Activated gamma-delta T cell treated with anti-CD3 and anti-CD28 coated beads, Interleukin-2, amount 50 U/mL, for 16 hours (primary cell): ENCODE data around the gene CD79A.

ENCODE experiments used
- DNase-seq: peaks from one replicate; pipeline ENCODE4 v3.0.0-alpha.2; 2020; ENCODE audit warnings: low read depth

Gene CD79A

GRCh38 chr19:41883821-41884733 is 7.0 kb downstream of the CD79A start:
- peak; percentile 79 for DNase-seq

DNA sequence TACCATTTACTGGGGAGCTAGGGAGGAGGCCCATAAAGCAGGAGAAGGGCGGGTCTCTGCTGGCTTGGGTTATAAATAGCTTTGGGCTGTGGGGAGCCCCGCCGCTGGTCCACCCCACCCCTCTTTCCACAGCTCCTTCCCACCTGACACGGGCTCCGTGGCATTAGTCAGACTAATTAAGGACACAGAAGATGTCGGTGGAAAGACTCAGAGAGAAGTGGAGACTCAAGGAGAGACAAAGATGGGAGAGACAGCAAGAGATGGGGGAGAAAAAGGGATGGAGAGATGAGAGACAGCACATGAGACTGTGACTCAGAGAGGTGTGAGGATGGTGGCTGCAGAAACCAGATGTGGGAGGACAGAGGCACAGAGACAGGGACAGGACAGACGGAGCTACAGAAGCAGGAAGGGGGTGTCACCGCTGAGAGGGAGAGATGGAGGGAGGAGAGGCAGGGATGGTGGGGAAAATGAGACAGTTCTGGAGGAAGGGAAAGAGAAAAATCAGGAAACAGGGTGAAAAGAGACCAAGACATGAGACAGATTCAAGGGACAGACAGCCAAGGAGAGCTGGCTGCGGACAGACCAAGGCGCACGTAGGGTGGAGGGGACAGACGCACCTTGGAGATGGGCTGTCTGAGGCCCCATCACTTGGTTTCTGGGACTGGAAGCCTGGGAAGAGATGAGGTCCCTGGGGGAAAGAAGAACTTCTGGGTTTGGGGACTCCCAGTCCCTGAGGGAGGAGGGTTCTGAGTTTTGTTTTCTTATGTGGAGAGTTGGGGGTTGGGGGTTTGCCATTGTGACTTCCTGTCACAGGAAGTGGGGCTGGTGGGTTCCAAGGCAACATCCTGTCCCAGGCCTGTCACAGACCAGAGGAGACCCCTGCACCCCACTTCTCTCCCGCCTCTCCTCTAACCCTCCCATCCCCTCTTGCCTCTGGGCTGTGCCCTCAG is 10.0 kb downstream of the CD79A start:
- DNase-seq, result peak; percentile 70

GRCh38 chr19:41887711-41888382 is 10.8 kb downstream of the CD79A start:
- peak; percentile 87 for DNase-seq

GRCh38 chr19:41888926-41889325 is 11.8 kb downstream of the CD79A start:
- no peak for DNase-seq

GRCh38 chr19:41889896-41890295 is 12.8 kb downstream of the CD79A start:
- DNase-seq, result no peak

DNA sequence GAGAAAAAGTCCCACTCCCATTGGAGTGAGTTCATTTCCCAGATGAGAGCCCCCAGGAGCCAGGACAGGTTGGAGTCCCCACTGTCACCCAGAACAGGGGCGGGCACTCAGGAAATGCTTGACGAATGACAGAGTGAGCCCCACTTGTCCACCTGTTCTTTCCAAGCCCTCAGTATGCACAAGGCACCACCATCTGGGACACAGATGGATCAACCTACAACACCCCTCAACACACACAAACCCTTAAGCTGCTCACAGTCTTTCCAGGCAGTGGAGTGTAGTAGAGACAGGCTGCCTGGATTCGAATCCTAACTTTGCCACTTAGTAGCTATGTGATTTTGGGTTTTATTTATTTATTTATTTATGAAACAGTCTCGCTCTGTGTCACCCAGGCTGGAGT is 13.9 kb downstream of the CD79A start:
- no peak for DNase-seq

DNA sequence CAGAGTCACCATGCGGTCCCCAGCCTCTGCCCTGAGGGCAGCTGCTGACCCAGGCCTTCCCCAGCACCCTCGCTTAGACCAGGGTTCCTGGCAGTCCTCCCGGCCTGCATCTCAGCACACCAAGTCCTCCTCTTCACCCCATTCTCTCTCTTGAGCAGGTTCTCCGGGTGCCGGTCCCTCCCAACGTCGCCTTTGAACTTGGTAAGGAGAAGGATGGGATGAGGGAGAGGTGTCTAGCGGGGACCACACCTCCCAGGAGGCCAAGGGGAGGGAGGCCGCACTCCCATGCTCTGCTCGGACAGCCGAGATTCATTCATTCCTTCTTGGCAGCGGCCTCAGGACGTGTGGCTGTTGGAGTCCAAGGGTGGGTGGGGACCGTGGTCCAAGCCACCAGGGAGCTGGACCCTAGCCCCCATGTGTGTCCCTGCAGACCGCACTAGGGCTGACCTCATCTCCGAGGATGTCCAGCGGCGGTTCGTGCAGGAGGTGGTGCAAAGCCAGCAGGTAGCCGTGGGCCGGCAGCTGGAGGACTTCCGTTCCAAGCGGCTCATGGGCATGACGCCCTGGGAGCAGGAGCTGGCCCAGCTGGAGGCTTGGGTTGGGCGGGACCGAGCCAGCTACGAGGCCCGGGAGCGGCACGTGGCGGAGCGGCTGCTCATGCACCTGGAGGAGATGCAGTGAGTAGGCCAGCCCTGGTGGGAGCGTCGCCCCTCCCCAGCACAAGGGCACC is 15.3 kb downstream of the CD79A start:
- no peak for DNase-seq

- DNase-seq, result no peak
These were observed 16.8 kb downstream of the CD79A start for GRCh38 chr19:41893899-41894298.

DNA sequence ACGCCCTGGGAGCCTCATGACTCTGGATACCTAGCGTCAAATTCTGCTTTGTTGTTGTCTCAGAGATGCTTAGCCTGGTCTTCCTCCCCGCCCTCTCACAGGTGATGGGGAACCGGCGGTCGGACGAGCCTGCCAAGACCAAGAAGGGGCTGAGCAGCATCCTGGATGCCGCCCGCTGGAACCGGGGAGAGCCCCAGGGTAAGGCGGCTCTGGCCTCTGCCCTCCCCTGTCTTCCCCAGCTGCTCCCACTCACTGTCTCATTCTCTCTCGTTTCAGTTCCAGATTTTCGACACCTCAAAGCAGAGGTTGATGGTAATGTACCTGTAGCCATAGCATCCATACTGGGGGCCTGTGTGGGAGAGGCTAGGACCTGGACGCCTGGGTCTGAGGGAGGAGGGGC is 17.3 kb downstream of the CD79A start:
- no peak for DNase-seq

DNA sequence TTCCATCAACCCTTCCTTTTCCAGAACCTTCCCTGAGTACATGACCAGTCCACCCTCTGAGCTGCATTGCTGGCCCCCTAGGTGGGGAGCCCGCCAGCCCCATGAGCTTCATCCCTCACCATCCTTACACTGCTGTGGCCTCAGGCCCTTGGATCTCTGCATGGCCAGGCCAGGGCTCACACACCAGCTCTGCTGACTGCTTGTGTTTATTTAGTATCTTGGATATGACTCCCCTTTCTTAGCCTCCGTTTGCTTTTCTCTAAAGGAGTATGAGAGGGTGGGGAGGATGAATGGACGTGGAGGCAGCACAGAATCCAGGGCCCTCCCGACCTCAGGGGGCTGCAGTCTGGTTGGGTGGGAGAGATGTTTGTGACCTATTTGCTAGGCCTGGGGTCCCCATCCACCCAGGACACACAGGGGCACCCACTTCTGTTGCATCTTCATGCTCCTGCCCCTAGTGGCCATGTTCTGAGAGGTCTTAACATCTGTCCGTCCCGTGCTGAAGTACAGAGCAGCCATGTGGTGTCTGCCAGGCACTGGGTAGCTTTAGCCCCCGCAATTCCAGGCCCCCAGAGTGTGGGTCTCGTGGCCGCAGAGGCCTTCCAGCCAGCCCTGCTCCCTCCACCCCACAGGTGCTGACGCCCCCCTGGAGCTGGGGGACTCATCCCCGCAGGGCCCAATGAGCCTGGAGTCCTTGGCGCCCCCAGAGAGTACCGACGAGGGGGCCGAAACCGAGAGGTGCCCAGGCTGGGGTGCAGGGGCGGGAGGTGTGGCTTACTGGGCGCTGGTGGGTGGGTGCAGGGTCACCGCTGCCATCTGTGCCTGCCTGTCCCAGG is 18.9 kb downstream of the CD79A start:
- DNase-seq, result no peak

GRCh38 chr19:41896581-41896942 is 19.5 kb downstream of the CD79A start:
- DNase-seq, result no peak

- DNase-seq, result no peak
These were observed 20.1 kb downstream of the CD79A start for GRCh38 chr19:41897181-41897580.

DNA sequence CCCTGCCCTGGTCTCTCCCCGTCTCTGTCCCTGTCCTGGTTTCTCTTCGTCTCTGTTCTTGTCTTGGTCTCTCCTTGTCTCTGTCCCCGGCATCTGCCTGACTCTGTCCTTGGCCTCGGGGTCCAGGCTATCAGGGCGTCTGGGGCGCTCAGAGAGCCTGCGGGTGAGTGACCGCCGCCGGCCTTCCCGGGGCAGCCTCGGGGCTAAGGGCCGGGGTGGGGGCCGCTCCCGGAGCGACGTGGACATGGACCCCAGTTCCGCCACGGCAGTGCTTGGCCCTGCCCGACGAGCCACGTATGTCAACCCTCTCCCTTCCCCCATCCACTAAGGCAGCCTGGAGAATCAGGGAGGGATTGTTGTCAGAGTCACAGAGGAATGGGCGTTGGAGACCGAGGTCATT is 20.7 kb downstream of the CD79A start:
- no peak for DNase-seq

DNA sequence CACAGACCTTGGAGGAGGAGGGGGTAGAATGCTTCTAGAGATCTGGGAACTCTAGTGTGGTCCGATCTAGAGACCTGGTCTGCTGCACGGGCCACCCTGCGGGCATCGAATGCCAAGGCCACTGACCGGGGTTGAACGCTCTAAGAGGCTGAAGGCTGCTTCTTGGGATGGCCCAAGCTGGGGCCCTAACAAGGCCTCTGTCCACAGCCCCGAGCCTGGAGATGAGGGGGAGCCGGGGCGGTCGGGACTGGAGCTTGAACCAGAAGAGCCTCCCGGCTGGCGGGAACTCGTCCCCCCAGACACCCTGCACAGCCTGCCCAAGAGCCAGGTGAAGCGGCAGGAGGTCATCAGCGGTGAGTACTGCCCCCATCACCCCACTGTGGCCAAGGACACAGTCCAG is 21.2 kb downstream of the CD79A start:
- no peak for DNase-seq

DNA sequence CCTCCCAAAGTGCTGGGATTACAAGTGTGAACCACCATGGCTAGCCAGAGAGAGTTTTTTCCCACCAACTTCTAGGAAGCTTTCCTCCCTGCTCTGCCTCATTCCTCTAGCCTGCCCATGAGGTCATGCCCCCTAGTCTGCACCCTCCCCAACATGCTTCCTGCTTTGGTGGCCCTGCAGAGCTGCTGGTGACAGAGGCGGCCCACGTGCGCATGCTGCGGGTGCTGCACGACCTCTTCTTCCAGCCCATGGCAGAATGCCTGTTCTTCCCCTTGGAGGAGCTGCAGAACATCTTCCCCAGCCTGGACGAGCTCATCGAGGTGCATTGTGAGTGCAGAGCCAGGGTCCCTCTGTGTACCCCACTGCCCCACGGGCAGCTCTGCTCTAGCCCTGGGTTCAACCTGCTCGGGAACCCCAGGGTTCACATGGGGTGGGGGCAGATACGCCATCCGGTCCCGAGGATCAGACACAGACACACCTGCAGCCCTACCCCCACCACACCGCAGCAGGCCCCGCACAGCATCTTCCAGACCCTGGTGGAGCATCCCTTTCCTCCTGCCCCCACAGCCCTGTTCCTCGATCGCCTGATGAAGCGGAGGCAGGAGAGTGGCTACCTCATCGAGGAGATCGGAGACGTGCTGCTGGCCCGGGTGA is 24.8 kb downstream of the CD79A start:
- DNase-seq, result no peak

- DNase-seq, result no peak
These were observed 25.5 kb downstream of the CD79A start for GRCh38 chr19:41902594-41902993.

- no peak for DNase-seq
These were observed 26.3 kb downstream of the CD79A start for GRCh38 chr19:41903193-41903953.

DNA sequence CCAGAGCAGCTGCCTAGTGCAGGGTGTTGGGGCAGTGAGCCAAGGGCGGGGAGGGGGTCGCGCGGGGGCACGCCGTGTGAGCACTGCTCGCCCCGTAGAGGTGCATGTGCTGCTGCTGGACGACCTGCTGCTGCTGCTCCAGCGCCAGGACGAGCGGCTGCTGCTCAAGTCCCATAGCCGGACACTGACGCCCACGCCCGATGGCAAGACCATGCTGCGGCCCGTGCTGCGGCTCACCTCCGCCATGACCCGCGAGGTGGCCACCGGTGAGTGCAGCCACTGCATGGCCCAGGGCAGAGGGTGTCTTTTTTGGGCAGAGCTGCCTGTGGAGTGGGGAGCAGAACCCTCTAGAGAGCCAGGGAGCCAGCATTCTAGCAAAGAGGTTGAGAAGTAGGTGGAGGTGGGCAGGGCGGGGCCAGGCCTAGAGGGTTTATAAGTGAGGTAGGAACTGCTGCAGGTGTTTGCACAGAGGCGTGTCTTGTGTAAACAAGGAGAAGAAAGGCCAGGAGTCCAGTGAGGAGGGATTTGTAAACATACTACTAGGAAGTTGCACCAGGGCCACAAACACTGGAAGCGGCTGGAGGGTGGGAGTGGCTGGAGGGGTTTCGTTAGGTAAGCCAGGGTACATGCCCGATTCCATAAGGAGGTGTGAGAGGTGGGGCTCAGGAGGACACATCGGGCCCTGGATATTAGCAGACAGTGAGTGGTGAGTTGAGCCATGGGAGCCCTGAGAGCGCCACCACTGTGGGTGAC is 27.2 kb downstream of the CD79A start:
- no peak for DNase-seq
